HEK293T (cell line): ENCODE results near the gene GPR37.

ENCODE experiments used
- ARNT ChIP-seq: fragments of 450-650 bp; IDR thresholded peaks from 2 replicates; pipeline ENCODE4 v1.6.1; 2017; ENCODE audit warnings: mild to moderate bottlenecking
- BHLHE40 ChIP-seq: fragments of 450-650 bp; IDR thresholded peaks from 2 replicates; pipeline ENCODE4 v1.6.1; 2016; ENCODE audit warnings: mild to moderate bottlenecking, moderate library complexity, borderline replicate concordance
- CTBP1 ChIP-seq: fragments of 450-650 bp; IDR thresholded peaks from 2 replicates; pipeline ENCODE4 v1.6.1; 2016; ENCODE audit warnings: borderline replicate concordance
- ELF4 ChIP-seq: fragments of 450-650 bp; IDR thresholded peaks from 2 replicates; pipeline ENCODE4 v1.6.1; 2017; ENCODE audit warnings: antibody characterized with exemption
- FOXM1 ChIP-seq: fragments of 450-650 bp; IDR thresholded peaks from 2 replicates; pipeline ENCODE4 v1.6.1; 2017; ENCODE audit warnings: mild to moderate bottlenecking, borderline replicate concordance
- HDGF ChIP-seq: fragments of 450-650 bp; IDR thresholded peaks from 2 replicates; pipeline ENCODE4 v1.6.1; 2017; ENCODE audit warnings: antibody characterized with exemption, borderline replicate concordance
- L3MBTL2 ChIP-seq: fragments of 450-650 bp; conservative IDR thresholded peaks from 2 replicates; pipeline ENCODE4 v1.6.1; 2016; ENCODE audit warnings: mild to moderate bottlenecking
- LEF1 ChIP-seq: fragments of 450-650 bp; IDR thresholded peaks from 2 replicates; pipeline ENCODE4 v1.6.1; 2017; ENCODE audit warnings: mild to moderate bottlenecking, borderline replicate concordance
- NFRKB ChIP-seq: fragments of 450-650 bp; IDR thresholded peaks from 2 replicates; pipeline ENCODE4 v1.6.1; 2016; ENCODE audit warnings: mild to moderate bottlenecking, moderate library complexity
- SP1 ChIP-seq: fragments of 450-650 bp; IDR thresholded peaks from 2 replicates; pipeline ENCODE4 v1.6.1; 2017
- TARDBP ChIP-seq: fragments of 450-650 bp; IDR thresholded peaks from 2 replicates; pipeline ENCODE4 v1.6.1; 2016
- ZNF384 ChIP-seq: fragments of 450-650 bp; IDR thresholded peaks from 2 replicates; pipeline ENCODE4 v1.6.1; 2016

- TF ChIP-seq BHLHE40 (no peak), NFRKB (no peak), L3MBTL2 (no peak), ZNF384 (no peak), ARNT (no peak), LEF1 (no peak), TARDBP (no peak), FOXM1 (no peak), HDGF (no peak), CTBP1 (no peak), ELF4 (no peak), SP1 (no peak)
Observed at GRCh38 chr7:124713086-124713485, 52.5 kb downstream of the GPR37 start.
